K562 (cell line): ENCODE data around the gene TESMIN.

Source experiments
- CBX1 ChIP-seq: sonication (generic); IDR thresholded peaks from 2 replicates; pipeline ENCODE4 v1.6.1; 2016; ENCODE audit warnings: antibody characterized with exemption, low read depth, mild to moderate bottlenecking
- CBX8 ChIP-seq: fragments of 200-600 bp; sonication (generic); IDR thresholded peaks from 2 replicates; pipeline ENCODE4 v1.6.1; 2012; ENCODE audit warnings: borderline replicate concordance, mixed run types, low read depth, mild to moderate bottlenecking, moderate library complexity, mixed read lengths, low read length, control low read depth, inconsistent platforms; ENCODE audit not compliant: poor library complexity, severe bottlenecking; ENCODE audit errors: extremely low read depth
- GABPA ChIP-seq: fragments of 200-800 bp; sonication (Bioruptor generic); conservative IDR thresholded peaks from 2 replicates; pipeline ENCODE4 v1.6.1; 2016; ENCODE audit warnings: low read depth, missing genetic modification characterization, missing compliant biosample characterization
- HDAC1 ChIP-seq, 2 experiments: fragments of 450-650 bp; IDR thresholded peaks; 2 replicates each; pipeline ENCODE4 v1.6.1; 2016 to 2017; ENCODE audit warnings: inconsistent platforms in 1 of 2, mild to moderate bottlenecking in 1 of 2, moderate library complexity in 1 of 2
- HNRNPH1 ChIP-seq: fragments of 200-400 bp; formaldehyde crosslinking; optimal IDR thresholded peaks from 2 replicates; pipeline ENCODE3; 2017; ENCODE audit warnings: low read depth, mild to moderate bottlenecking, low read length, moderate library complexity
- NR2C1 ChIP-seq, 2 experiments: fragments of 450-650 bp; IDR thresholded peaks; 2 replicates each; pipeline ENCODE4 v1.6.1; 2017; ENCODE audit warnings: mild to moderate bottlenecking in 2 of 2, antibody characterized with exemption in 1 of 2, inconsistent platforms in 1 of 2, missing compliant biosample characterization in 1 of 2, missing genetic modification characterization in 1 of 2
- NRF1 ChIP-seq, 2 experiments: fragments of 450-650 bp; IDR thresholded peaks in 1 of 2; conservative IDR thresholded peaks in 1 of 2; 2 replicates each; pipeline ENCODE4 v1.6.1; 2014; ENCODE audit warnings: mild to moderate bottlenecking in 2 of 2
- POLR2AphosphoS5 ChIP-seq: IDR thresholded peaks from 2 replicates; pipeline ENCODE4 v1.6.1; 2011; ENCODE audit warnings: mild to moderate bottlenecking, low read depth, low read length, moderate library complexity; ENCODE audit not compliant: control insufficient read depth, insufficient read depth
- RFX5 ChIP-seq: IDR thresholded peaks from 2 replicates; pipeline ENCODE4 v1.6.1; 2011; ENCODE audit warnings: low read depth, mild to moderate bottlenecking, improper control_type of control experiment, low read length
- TAF1 ChIP-seq: IDR thresholded peaks from 2 replicates; pipeline ENCODE4 v1.6.1; 2011; ENCODE audit warnings: mild to moderate bottlenecking, low read length, moderate library complexity; ENCODE audit not compliant: insufficient read depth, control insufficient read depth, severe bottlenecking; ENCODE audit errors: extremely low read depth
- TF ChIP-seq, protein P1 (sequence below), 3 experiments: IDR thresholded peaks in 2 of 3; conservative IDR thresholded peaks in 1 of 3; 2 replicates each; pipeline ENCODE4 v1.5.1; 2011 to 2012; ENCODE audit warnings: low read length in 3 of 3, mild to moderate bottlenecking in 3 of 3, control low read depth in 2 of 3, improper control_type of control experiment in 1 of 3, inconsistent platforms in 1 of 3, low read depth in 1 of 3, mixed read lengths in 1 of 3, moderate library complexity in 1 of 3; ENCODE audit not compliant: insufficient read depth in 2 of 3
- TF ChIP-seq, protein P2 (sequence below): sonication (generic); formaldehyde crosslinking; IDR thresholded peaks from 2 replicates; pipeline ENCODE4 v1.8.0; 2023; ENCODE audit warnings: mild to moderate bottlenecking, missing genetic modification reagents
- TF ChIP-seq, protein P3 (sequence below), 2 experiments: fragments of 450-650 bp in 1 of 2; sonication (generic) in 1 of 2; formaldehyde crosslinking in 1 of 2; IDR thresholded peaks in 1 of 2; conservative IDR thresholded peaks in 1 of 2; 2 replicates each; pipeline versions ENCODE4 v1.6.1 to v1.8.1; 2016 to 2023; ENCODE audit warnings: mild to moderate bottlenecking in 2 of 2, moderate library complexity in 2 of 2, inconsistent platforms in 1 of 2, missing genetic modification reagents in 1 of 2
- TF ChIP-seq, protein P4 (sequence below): fragments of 250-450 bp; sonication (Bioruptor Pico); IDR thresholded peaks from 2 replicates; pipeline ENCODE4 v1.4.0; 2020

DNA sequence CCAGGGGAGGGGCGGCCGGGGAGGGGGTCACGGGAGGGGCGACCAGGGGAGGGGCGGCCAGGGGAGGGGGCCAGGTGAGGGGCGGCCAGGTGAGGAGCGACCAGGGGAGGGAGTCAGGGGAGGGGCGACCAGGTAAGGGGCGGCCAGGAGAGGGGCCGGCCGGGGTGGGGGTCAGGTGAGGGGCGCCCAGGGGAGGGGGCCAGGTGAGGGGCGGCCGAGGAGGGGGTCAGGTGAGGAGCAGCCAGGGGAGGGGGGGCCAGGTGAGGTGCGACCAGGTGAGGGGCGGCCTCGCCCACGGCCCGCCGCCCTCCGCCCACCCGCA is 355 bp downstream of the TESMIN start:
- TF ChIP-seq NRF1 (conservative IDR thresholded peaks at IDR 0.05 in 1 of 2, IDR thresholded peaks at IDR 0.05 in 1 of 2) (no peak), TAF1 (no peak), NR2C1 (IDR thresholded peaks at IDR 0.05) (no peak), NR2C1 (tag; IDR thresholded peaks at IDR 0.05) (no peak), CBX1 (no peak), POLR2AphosphoS5 (no peak), HNRNPH1 (no peak), HDAC1 (IDR thresholded peaks at IDR 0.05) (no peak), GABPA (no peak), CBX8 (no peak), RFX5 (no peak)
- TF ChIP-seq, protein P1, sequence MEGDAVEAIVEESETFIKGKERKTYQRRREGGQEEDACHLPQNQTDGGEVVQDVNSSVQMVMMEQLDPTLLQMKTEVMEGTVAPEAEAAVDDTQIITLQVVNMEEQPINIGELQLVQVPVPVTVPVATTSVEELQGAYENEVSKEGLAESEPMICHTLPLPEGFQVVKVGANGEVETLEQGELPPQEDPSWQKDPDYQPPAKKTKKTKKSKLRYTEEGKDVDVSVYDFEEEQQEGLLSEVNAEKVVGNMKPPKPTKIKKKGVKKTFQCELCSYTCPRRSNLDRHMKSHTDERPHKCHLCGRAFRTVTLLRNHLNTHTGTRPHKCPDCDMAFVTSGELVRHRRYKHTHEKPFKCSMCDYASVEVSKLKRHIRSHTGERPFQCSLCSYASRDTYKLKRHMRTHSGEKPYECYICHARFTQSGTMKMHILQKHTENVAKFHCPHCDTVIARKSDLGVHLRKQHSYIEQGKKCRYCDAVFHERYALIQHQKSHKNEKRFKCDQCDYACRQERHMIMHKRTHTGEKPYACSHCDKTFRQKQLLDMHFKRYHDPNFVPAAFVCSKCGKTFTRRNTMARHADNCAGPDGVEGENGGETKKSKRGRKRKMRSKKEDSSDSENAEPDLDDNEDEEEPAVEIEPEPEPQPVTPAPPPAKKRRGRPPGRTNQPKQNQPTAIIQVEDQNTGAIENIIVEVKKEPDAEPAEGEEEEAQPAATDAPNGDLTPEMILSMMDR (IDR thresholded peaks at IDR 0.05 in 2 of 3, conservative IDR thresholded peaks at IDR 0.05 in 1 of 3; ENCODE audit: insufficient read depth in 2 of 3, low read depth in 1 of 3, low read length in 3 of 3) = no peak
- TF ChIP-seq, protein P2, sequence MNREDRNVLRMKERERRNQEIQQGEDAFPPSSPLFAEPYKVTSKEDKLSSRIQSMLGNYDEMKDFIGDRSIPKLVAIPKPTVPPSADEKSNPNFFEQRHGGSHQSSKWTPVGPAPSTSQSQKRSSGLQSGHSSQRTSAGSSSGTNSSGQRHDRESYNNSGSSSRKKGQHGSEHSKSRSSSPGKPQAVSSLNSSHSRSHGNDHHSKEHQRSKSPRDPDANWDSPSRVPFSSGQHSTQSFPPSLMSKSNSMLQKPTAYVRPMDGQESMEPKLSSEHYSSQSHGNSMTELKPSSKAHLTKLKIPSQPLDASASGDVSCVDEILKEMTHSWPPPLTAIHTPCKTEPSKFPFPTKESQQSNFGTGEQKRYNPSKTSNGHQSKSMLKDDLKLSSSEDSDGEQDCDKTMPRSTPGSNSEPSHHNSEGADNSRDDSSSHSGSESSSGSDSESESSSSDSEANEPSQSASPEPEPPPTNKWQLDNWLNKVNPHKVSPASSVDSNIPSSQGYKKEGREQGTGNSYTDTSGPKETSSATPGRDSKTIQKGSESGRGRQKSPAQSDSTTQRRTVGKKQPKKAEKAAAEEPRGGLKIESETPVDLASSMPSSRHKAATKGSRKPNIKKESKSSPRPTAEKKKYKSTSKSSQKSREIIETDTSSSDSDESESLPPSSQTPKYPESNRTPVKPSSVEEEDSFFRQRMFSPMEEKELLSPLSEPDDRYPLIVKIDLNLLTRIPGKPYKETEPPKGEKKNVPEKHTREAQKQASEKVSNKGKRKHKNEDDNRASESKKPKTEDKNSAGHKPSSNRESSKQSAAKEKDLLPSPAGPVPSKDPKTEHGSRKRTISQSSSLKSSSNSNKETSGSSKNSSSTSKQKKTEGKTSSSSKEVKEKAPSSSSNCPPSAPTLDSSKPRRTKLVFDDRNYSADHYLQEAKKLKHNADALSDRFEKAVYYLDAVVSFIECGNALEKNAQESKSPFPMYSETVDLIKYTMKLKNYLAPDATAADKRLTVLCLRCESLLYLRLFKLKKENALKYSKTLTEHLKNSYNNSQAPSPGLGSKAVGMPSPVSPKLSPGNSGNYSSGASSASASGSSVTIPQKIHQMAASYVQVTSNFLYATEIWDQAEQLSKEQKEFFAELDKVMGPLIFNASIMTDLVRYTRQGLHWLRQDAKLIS (CRISPR knock-in tag) = no peak
- TF ChIP-seq, protein P3, sequence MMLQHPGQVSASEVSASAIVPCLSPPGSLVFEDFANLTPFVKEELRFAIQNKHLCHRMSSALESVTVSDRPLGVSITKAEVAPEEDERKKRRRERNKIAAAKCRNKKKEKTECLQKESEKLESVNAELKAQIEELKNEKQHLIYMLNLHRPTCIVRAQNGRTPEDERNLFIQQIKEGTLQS (IDR thresholded peaks at IDR 0.05) = no peak
- TF ChIP-seq, protein P3 (CRISPR knock-in tag; conservative IDR thresholded peaks at IDR 0.05) = no peak
- TF ChIP-seq, protein P4, sequence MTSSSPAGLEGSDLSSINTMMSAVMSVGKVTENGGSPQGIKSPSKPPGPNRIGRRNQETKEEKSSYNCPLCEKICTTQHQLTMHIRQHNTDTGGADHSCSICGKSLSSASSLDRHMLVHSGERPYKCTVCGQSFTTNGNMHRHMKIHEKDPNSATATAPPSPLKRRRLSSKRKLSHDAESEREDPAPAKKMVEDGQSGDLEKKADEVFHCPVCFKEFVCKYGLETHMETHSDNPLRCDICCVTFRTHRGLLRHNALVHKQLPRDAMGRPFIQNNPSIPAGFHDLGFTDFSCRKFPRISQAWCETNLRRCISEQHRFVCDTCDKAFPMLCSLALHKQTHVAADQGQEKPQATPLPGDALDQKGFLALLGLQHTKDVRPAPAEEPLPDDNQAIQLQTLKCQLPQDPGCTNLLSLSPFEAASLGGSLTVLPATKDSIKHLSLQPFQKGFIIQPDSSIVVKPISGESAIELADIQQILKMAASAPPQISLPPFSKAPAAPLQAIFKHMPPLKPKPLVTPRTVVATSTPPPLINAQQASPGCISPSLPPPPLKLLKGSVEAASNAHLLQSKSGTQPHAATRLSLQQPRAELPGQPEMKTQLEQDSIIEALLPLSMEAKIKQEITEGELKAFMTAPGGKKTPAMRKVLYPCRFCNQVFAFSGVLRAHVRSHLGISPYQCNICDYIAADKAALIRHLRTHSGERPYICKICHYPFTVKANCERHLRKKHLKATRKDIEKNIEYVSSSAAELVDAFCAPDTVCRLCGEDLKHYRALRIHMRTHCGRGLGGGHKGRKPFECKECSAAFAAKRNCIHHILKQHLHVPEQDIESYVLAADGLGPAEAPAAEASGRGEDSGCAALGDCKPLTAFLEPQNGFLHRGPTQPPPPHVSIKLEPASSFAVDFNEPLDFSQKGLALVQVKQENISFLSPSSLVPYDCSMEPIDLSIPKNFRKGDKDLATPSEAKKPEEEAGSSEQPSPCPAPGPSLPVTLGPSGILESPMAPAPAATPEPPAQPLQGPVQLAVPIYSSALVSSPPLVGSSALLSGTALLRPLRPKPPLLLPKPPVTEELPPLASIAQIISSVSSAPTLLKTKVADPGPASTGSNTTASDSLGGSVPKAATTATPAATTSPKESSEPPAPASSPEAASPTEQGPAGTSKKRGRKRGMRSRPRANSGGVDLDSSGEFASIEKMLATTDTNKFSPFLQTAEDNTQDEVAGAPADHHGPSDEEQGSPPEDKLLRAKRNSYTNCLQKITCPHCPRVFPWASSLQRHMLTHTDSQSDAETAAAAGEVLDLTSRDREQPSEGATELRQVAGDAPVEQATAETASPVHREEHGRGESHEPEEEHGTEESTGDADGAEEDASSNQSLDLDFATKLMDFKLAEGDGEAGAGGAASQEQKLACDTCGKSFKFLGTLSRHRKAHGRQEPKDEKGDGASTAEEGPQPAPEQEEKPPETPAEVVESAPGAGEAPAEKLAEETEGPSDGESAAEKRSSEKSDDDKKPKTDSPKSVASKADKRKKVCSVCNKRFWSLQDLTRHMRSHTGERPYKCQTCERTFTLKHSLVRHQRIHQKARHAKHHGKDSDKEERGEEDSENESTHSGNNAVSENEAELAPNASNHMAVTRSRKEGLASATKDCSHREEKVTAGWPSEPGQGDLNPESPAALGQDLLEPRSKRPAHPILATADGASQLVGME (CRISPR knock-in tag) = no peak
